Left hindlimb (tissue), 1 donor: ENCODE measurements around the gene PAX9.

Experiments
- DNase-seq: peaks from one replicate; pipeline ENCODE4 v3.0.0-alpha.2; 2018

Gene PAX9

GRCh38 chr14:36661506-36662257, at the start of gene PAX9:
TSS of gene PAX9 (plus strand) at chr14:36661860. CDS start at chr14:36662090, 230 bp downstream.
- DNase-seq: peak; percentile 89

GRCh38 chr14:36617824-36618223, 43.8 kb upstream of the PAX9 start:
- no peak for DNase-seq

- no peak for DNase-seq
These were observed 43.0 kb upstream of the PAX9 start for GRCh38 chr14:36618641-36619040.

- DNase-seq: no peak
These were observed 42.5 kb upstream of the PAX9 start for GRCh38 chr14:36619131-36619530.

- DNase-seq: no peak
These were observed 41.8 kb upstream of the PAX9 start for GRCh38 chr14:36619853-36620252.

- no peak for DNase-seq
These were observed 36.6 kb upstream of the PAX9 start for GRCh38 chr14:36625014-36625413.

- DNase-seq: no peak
These were observed 36.2 kb upstream of the PAX9 start for GRCh38 chr14:36625436-36625835.

- no peak for DNase-seq
These were observed 35.5 kb upstream of the PAX9 start for GRCh38 chr14:36626151-36626550.

- DNase-seq: no peak
These were observed 33.7 kb upstream of the PAX9 start for GRCh38 chr14:36627981-36628380.

- DNase-seq: no peak
These were observed 28.1 kb upstream of the PAX9 start for GRCh38 chr14:36633580-36633979.

GRCh38 chr14:36646664-36647416, 14.8 kb upstream of the PAX9 start:
- peak; percentile 34 for DNase-seq

GRCh38 chr14:36647417-36647823, 14.2 kb upstream of the PAX9 start:
- no peak for DNase-seq

GRCh38 chr14:36647824-36648753, 13.6 kb upstream of the PAX9 start:
- DNase-seq: peak; percentile 60

GRCh38 chr14:36649872-36650650, 11.6 kb upstream of the PAX9 start:
- no peak for DNase-seq

- no peak for DNase-seq
These were observed 9.0 kb upstream of the PAX9 start for GRCh38 chr14:36652542-36653201.

- DNase-seq: no peak
These were observed 8.2 kb upstream of the PAX9 start for GRCh38 chr14:36653413-36653812.

- DNase-seq: no peak
These were observed 7.5 kb upstream of the PAX9 start for GRCh38 chr14:36653962-36654793.

- DNase-seq: no peak
These were observed 6.8 kb upstream of the PAX9 start for GRCh38 chr14:36654794-36655381.

GRCh38 chr14:36655571-36655962, 6.1 kb upstream of the PAX9 start:
- DNase-seq: no peak

GRCh38 chr14:36655963-36656686, 5.5 kb upstream of the PAX9 start:
- DNase-seq: peak; percentile 57
